HUES64 (cell line): ENCODE data around the gene SDCCAG8.

Source experiments
- H3K27ac ChIP-seq: 2 replicates; pipeline ENCODE4 v1.7.0; 2013; ENCODE audit warnings: low read depth, low read length, inconsistent platforms
- H3K27me3 ChIP-seq: 2 replicates; pipeline ENCODE4 v1.6.1; 2013; ENCODE audit warnings: mild to moderate bottlenecking, low read length; ENCODE audit not compliant: insufficient read depth
- H3K36me3 ChIP-seq: 2 replicates; pipeline ENCODE4 v1.6.1; 2013; ENCODE audit warnings: mild to moderate bottlenecking, low read length; ENCODE audit not compliant: insufficient read depth
- H3K4me1 ChIP-seq: 2 replicates; pipeline ENCODE4 v1.6.1; 2013; ENCODE audit warnings: mild to moderate bottlenecking, low read length, moderate library complexity; ENCODE audit not compliant: insufficient read depth
- H3K4me3 ChIP-seq: 2 replicates; pipeline ENCODE4 v1.5.1; 2013; ENCODE audit warnings: mild to moderate bottlenecking, low read length, moderate library complexity
- H3K9ac ChIP-seq: 2 replicates; pipeline ENCODE4 v1.6.1; 2013; ENCODE audit warnings: mild to moderate bottlenecking, low read depth, low read length
- H3K9me3 ChIP-seq: 2 replicates; pipeline ENCODE4 v1.6.1; 2013; ENCODE audit warnings: low read depth, low read length; ENCODE audit not compliant: insufficient read depth
- WGBS: fragments of 150-250, 120-280 bp; methylation state at CpG from one replicate; pipeline ENCODE4 v1.1.7; 2013; ENCODE audit warnings: missing lambda C conversion rate; 5-methylcytosine and 5-hydroxymethylcytosine counted together

SDCCAG8 gene

GRCh38 chr1:243234978-243235647 lies 20.7 kb upstream of the SDCCAG8 start:
- WGBS = 94% methylated on average over 3 of the region's 4 CpGs
- Histone ChIP-seq H3K4me1 (peaks cover 16% of the 10 kb centered on the region; the same call in 1 of the 2 replicates), H3K27ac (no peak overlapping the region), H3K36me3 (peaks cover 21% of the 10 kb centered on the region), H3K27me3 (no peaks in the 10 kb centered on the region), H3K9me3 (peaks cover 23% of the 10 kb centered on the region), H3K4me3 (no peak overlapping the region), H3K9ac (no peak overlapping the region)

GRCh38 chr1:243236604-243237252 lies 19.1 kb upstream of the SDCCAG8 start:
- 0 out of 2 replicates have a peak overlapping the region, but pooled peaks have one; percentile 20 for H3K27ac ChIP-seq
- peaks cover 7% of the 10 kb centered on the region for H3K9me3 ChIP-seq
- H3K36me3 ChIP-seq = peaks cover 15% of the 10 kb centered on the region
- H3K4me1 ChIP-seq = peaks cover 16% of the 10 kb centered on the region; the same call in 1 of the 2 replicates
- no peak overlapping the region; the same call in 1 of the 2 replicates for H3K9ac ChIP-seq
- H3K27me3 ChIP-seq = no peaks in the 10 kb centered on the region
- WGBS = 92% methylated on average over 3 of the region's 4 CpGs
- no peak overlapping the region for H3K4me3 ChIP-seq

- H3K36me3 ChIP-seq = peaks cover 8% of the 10 kb centered on the region; the same call in 1 of the 2 replicates
- no peak overlapping the region for H3K9ac ChIP-seq
- H3K27ac ChIP-seq = no peak overlapping the region
- no peaks in the 10 kb centered on the region for H3K4me1 ChIP-seq
- H3K9me3 ChIP-seq = no peaks in the 10 kb centered on the region
- 95% methylated on average over 9 of the region's 9 CpGs for WGBS
- no peak overlapping the region for H3K4me3 ChIP-seq
- no peaks in the 10 kb centered on the region for H3K27me3 ChIP-seq
Measured at GRCh38 chr1:243244432-243244841, 11.4 kb upstream of the SDCCAG8 start.

- H3K4me1 ChIP-seq = peaks cover 24% of the 10 kb centered on the region
- no peaks in the 10 kb centered on the region for H3K9me3 ChIP-seq
- no peak overlapping the region for H3K27ac ChIP-seq
- H3K27me3 ChIP-seq = no peaks in the 10 kb centered on the region
- 96% methylated on average over 1 of the region's 1 CpG for WGBS
- H3K9ac ChIP-seq = no peak overlapping the region
- H3K4me3 ChIP-seq = no peak overlapping the region
- H3K36me3 ChIP-seq = peaks cover 4% of the 10 kb centered on the region; the same call in 1 of the 2 replicates
Measured at GRCh38 chr1:243246916-243247315, 8.9 kb upstream of the SDCCAG8 start.

- Histone ChIP-seq H3K4me3 (no peak overlapping the region), H3K36me3 (peaks cover 3% of the 10 kb centered on the region; the same call in 1 of the 2 replicates), H3K27me3 (no peaks in the 10 kb centered on the region), H3K9me3 (no peaks in the 10 kb centered on the region), H3K27ac (no peak overlapping the region), H3K4me1 (peaks cover 33% of the 10 kb centered on the region), H3K9ac (no peak overlapping the region)
- WGBS = 96% methylated on average over 3 of the region's 3 CpGs
Measured at GRCh38 chr1:243247901-243248300, 7.9 kb upstream of the SDCCAG8 start.

GRCh38 chr1:243249214-243249613 lies 6.6 kb upstream of the SDCCAG8 start:
- Histone ChIP-seq H3K9ac (no peak overlapping the region), H3K27me3 (no peaks in the 10 kb centered on the region), H3K4me1 (peaks cover 42% of the 10 kb centered on the region), H3K4me3 (no peak overlapping the region), H3K9me3 (no peaks in the 10 kb centered on the region), H3K27ac (no peak overlapping the region), H3K36me3 (no peaks in the 10 kb centered on the region)
- WGBS = 96% methylated on average over 2 of the region's 3 CpGs

- H3K9ac ChIP-seq = no peak overlapping the region
- no peak overlapping the region for H3K4me3 ChIP-seq
- WGBS = 94% methylated on average over 3 of the region's 3 CpGs
- H3K36me3 ChIP-seq = no peaks in the 10 kb centered on the region
- H3K9me3 ChIP-seq = no peaks in the 10 kb centered on the region
- no peak overlapping the region for H3K27ac ChIP-seq
- peaks cover 42% of the 10 kb centered on the region for H3K4me1 ChIP-seq
- H3K27me3 ChIP-seq = no peaks in the 10 kb centered on the region
Measured at GRCh38 chr1:243250102-243250501, 5.7 kb upstream of the SDCCAG8 start.

GRCh38 chr1:243251539-243251938 lies 4.3 kb upstream of the SDCCAG8 start:
- 0 out of 2 replicates have a peak overlapping the region, but pooled peaks have one; percentile 88 for H3K4me3 ChIP-seq
- H3K9ac ChIP-seq = no peak overlapping the region
- no peak overlapping the region for H3K27ac ChIP-seq
- no peaks in the 10 kb centered on the region for H3K27me3 ChIP-seq
- peaks cover 44% of the 10 kb centered on the region for H3K4me1 ChIP-seq
- no peaks in the 10 kb centered on the region for H3K9me3 ChIP-seq
- H3K36me3 ChIP-seq = no peaks in the 10 kb centered on the region
- WGBS = no CpG with 5 or more reads among the region's 1 CpG

- no peaks in the 10 kb centered on the region for H3K27me3 ChIP-seq
- H3K9ac ChIP-seq = peak overlapping the region; percentile 90; the same call in 1 of the 2 replicates
- no peak overlapping the region; the same call in 1 of the 2 replicates for H3K27ac ChIP-seq
- H3K9me3 ChIP-seq = no peaks in the 10 kb centered on the region
- WGBS = 8% methylated on average over 8 of the region's 8 CpGs
- H3K36me3 ChIP-seq = no peaks in the 10 kb centered on the region
- H3K4me3 ChIP-seq = peak overlapping the region; percentile 88
- peaks cover 46% of the 10 kb centered on the region for H3K4me1 ChIP-seq
Measured at GRCh38 chr1:243253211-243253925, 2.5 kb upstream of the SDCCAG8 start.

GRCh38 chr1:243253926-243254232 lies 2.0 kb upstream of the SDCCAG8 start:
- WGBS = 2% methylated on average over 4 of the region's 4 CpGs
- H3K4me1 ChIP-seq = peaks cover 46% of the 10 kb centered on the region
- peak overlapping the region; percentile 88; the same call in 1 of the 2 replicates for H3K27ac ChIP-seq
- H3K9ac ChIP-seq = peak overlapping the region; percentile 90; the same call in 1 of the 2 replicates
- H3K4me3 ChIP-seq = peak overlapping the region; percentile 88
- H3K36me3 ChIP-seq = no peaks in the 10 kb centered on the region
- no peaks in the 10 kb centered on the region for H3K27me3 ChIP-seq
- H3K9me3 ChIP-seq = no peaks in the 10 kb centered on the region
